ENCODE measurements around the gene CLCNKA.

The CLCNKA gene

DNA sequence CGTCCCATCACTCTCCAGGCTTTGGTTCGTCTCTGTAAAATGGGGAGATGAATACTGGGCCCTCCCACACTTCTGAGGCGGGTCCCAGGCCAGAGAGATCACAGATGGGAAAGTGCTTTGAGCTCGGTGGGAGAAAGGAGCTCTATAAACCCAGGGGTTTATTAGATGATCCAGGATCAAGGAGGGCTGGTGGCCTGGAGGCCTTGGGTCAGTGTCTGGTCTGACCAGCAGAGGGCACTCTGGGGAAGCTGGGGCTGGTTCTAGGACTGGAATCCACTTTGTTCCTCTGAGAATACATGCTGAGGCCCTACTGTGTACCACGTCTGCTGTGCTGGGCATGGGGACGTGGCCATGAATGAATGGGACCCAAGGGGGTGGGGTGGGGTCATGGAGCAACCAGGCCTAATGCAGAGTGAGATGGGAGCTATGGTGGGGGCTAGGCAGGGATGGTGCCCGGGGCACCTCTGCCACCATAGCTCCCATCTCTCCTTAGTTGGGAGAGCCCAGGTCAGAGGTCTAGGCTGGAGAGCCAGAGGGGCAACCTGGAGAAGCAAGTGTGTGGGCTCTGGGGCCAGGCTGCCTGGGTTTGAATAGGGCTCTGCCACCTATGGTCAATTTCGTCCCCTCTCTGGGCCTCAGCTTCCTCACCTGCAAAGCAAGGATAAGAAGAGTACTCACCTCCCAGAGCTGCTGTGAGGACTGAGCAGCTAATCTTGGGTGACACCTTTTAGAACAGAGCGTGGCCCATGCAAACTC lies 60.6 kb downstream of the CLCNKA start:
- peak in 1 of 2 experiments; percentile 53 for DNase-seq

- DNase-seq, result no peak
Measured at GRCh38 chr1:16083486-16083885, 61.6 kb downstream of the CLCNKA start.
